Body of pancreas (tissue), 4 donors: ENCODE measurements around the gene CMA1.

Experiments used
- CTCF ChIP-seq, 7 experiments: fragments of 450-650 bp in 4 of 7; fragments of 200-600 bp in 3 of 7; sonication (generic) in 3 of 7; IDR thresholded peaks; one replicate each; pipeline ENCODE4 v1.5.1; 2016 to 2019; ENCODE audit warnings: antibody characterized with exemption in 7 of 7
- POLR2A ChIP-seq, 3 donors: fragments of 450-650 bp; IDR thresholded peaks; one replicate each; pipeline ENCODE4 v1.6.1; 2016; ENCODE audit warnings: antibody characterized with exemption in 3 of 3, mild to moderate bottlenecking in 2 of 3

GRCh38 chr14:24542346-24542936, 34.4 kb upstream of the CMA1 start:
- TF ChIP-seq CTCF (IDR thresholded peaks at IDR 0.05) (no peak), POLR2A (IDR thresholded peaks at IDR 0.05) (no peak)
